HepG2 (cell line): ENCODE results near the gene PAQR7. TPM values are rescaled to one million over a fixed set of nuclear protein-coding genes. Genes with fewer than 3 reads are reported as not detected.

Experiments
- ARNT ChIP-seq: fragments of 450-650 bp; IDR thresholded peaks from 2 replicates; pipeline ENCODE4 v1.6.1; 2017
- DMAP1 ChIP-seq: IDR thresholded peaks from 2 replicates; pipeline ENCODE4 v1.6.1; 2016
- FOXP1 ChIP-seq, 2 experiments: fragments of 450-650 bp in 1 of 2; IDR thresholded peaks; 2 replicates each; pipeline ENCODE4 v1.6.1; 2017 to 2018; ENCODE audit warnings: antibody characterized with exemption in 1 of 2
- HNRNPK ChIP-seq: fragments of 200-400 bp; formaldehyde crosslinking; IDR thresholded peaks from 2 replicates; pipeline ENCODE4 v1.6.1; 2018; ENCODE audit warnings: low read length, low read depth, moderate library complexity, mild to moderate bottlenecking; ENCODE audit not compliant: poor library complexity, severe bottlenecking
- NR2C2 ChIP-seq: sonication (generic); formaldehyde crosslinking; IDR thresholded peaks from 2 replicates; pipeline ENCODE4 v1.4.0; 2020; ENCODE audit warnings: missing genetic modification reagents, mild to moderate bottlenecking, moderate library complexity, borderline replicate concordance
- PHF21A ChIP-seq: sonication (generic); formaldehyde crosslinking; IDR thresholded peaks from 2 replicates; pipeline ENCODE4 v1.5.0; 2020; ENCODE audit warnings: mild to moderate bottlenecking, missing genetic modification reagents
- PITX1 ChIP-seq: sonication (generic); formaldehyde crosslinking; IDR thresholded peaks from 2 replicates; pipeline ENCODE4 v1.5.1; 2020; ENCODE audit warnings: mild to moderate bottlenecking, missing genetic modification reagents
- RARA ChIP-seq: IDR thresholded peaks from 2 replicates; pipeline ENCODE4 v1.6.1; 2016; ENCODE audit warnings: missing genetic modification reagents, missing compliant biosample characterization
- RXRB ChIP-seq: IDR thresholded peaks from 2 replicates; pipeline ENCODE4 v1.6.1; 2016; ENCODE audit warnings: borderline replicate concordance, missing genetic modification reagents, missing compliant biosample characterization
- SALL1 ChIP-seq: sonication (generic); formaldehyde crosslinking; IDR thresholded peaks from 2 replicates; pipeline ENCODE4 v1.8.0; 2022; ENCODE audit warnings: mild to moderate bottlenecking, missing genetic modification reagents
- TBX3 ChIP-seq: fragments of 450-650 bp; IDR thresholded peaks from 2 replicates; pipeline ENCODE4 v1.6.1; 2017; ENCODE audit warnings: antibody characterized with exemption, mild to moderate bottlenecking, inconsistent platforms, borderline replicate concordance
- THAP11 ChIP-seq: IDR thresholded peaks from 2 replicates; pipeline ENCODE4 v1.6.1; 2016; ENCODE audit warnings: missing biosample characterization, missing genetic modification reagents
- XRCC5 ChIP-seq: fragments of 200-400 bp; formaldehyde crosslinking; optimal IDR thresholded peaks from 2 replicates; pipeline ENCODE3; 2017; ENCODE audit warnings: mild to moderate bottlenecking, low read length
- ZFYVE20 ChIP-seq: sonication (generic); formaldehyde crosslinking; IDR thresholded peaks from 2 replicates; pipeline ENCODE4 v1.8.0; 2023; ENCODE audit warnings: low read depth, mild to moderate bottlenecking, moderate library complexity, missing genetic modification reagents, borderline replicate concordance
- ZNF207 ChIP-seq: fragments of 450-650 bp; IDR thresholded peaks from 2 replicates; pipeline ENCODE4 v1.6.1; 2016; ENCODE audit warnings: antibody characterized with exemption, borderline replicate concordance
- ZNF431 ChIP-seq: sonication (generic); formaldehyde crosslinking; IDR thresholded peaks from 2 replicates; pipeline ENCODE4 v1.9.0; 2022; ENCODE audit warnings: missing genetic modification reagents, low read depth, mild to moderate bottlenecking, borderline replicate concordance
- ZNF543 ChIP-seq: sonication (generic); formaldehyde crosslinking; IDR thresholded peaks from 2 replicates; pipeline ENCODE4 v1.4.0; 2020; ENCODE audit warnings: mild to moderate bottlenecking, missing genetic modification reagents
- ZNF720 ChIP-seq: sonication (generic); formaldehyde crosslinking; IDR thresholded peaks from 2 replicates; pipeline ENCODE4 v1.4.0; 2020; ENCODE audit warnings: missing genetic modification reagents
- ZNF747 ChIP-seq: sonication (generic); formaldehyde crosslinking; IDR thresholded peaks from 2 replicates; pipeline ENCODE4 v1.8.1; 2023; ENCODE audit warnings: missing genetic modification reagents, mild to moderate bottlenecking, borderline replicate concordance
- polyA plus RNA-seq, 8 experiments: library from polyadenylated mRNA; depleted of rRNA in 3 of 8; stranded (reverse) in 7 of 8; unstranded in 1 of 8; fragments of >200 nt; fragmentation: Illumina TruSeq in 4 of 8; extraction: Trizol in 4 of 8; gene quantifications; 2 replicates each; pipeline versions ENCODE4 v1.2.1 to v1.2.3, GENCODE V29; 2011 to 2016; ENCODE audit warnings: low read depth in 4 of 8, missing spikeins in 1 of 8, mixed read lengths in 1 of 8; ENCODE audit not compliant: insufficient read depth in 1 of 8
- total RNA-seq, 5 experiments: library from RNA; depleted of rRNA; stranded (reverse); fragments of >200 nt; fragmentation: Illumina TruSeq; extraction: Trizol; gene quantifications; 2 replicates each; pipeline ENCODE4 v1.2.3, GENCODE V29; 2016; ENCODE audit warnings: low read depth in 1 of 5
- TF ChIP-seq, protein P1 (sequence below): sonication (generic); formaldehyde crosslinking; IDR thresholded peaks from 2 replicates; pipeline ENCODE4 v1.8.0; 2022; ENCODE audit warnings: missing genetic modification reagents, mild to moderate bottlenecking, inconsistent platforms, borderline replicate concordance
- TF ChIP-seq, protein P2 (sequence below): IDR thresholded peaks from 2 replicates; pipeline ENCODE4 v1.6.1; 2016; ENCODE audit warnings: mild to moderate bottlenecking
- TF ChIP-seq, protein P3 (sequence below): sonication (generic); formaldehyde crosslinking; IDR thresholded peaks from 2 replicates; pipeline ENCODE4 v1.5.0; 2020; ENCODE audit warnings: missing genetic modification reagents, mild to moderate bottlenecking, borderline replicate concordance
- TF ChIP-seq, protein P4 (sequence below): sonication (generic); formaldehyde crosslinking; IDR thresholded peaks from 2 replicates; pipeline ENCODE4 v1.5.1; 2020; ENCODE audit warnings: mild to moderate bottlenecking, missing genetic modification reagents, borderline replicate concordance
- TF ChIP-seq, protein P5 (sequence below): sonication (generic); formaldehyde crosslinking; IDR thresholded peaks from 2 replicates; pipeline ENCODE4 v1.4.0; 2020; ENCODE audit warnings: missing genetic modification reagents, borderline replicate concordance

Gene PAQR7
- total and polyA plus RNA-seq, 2 of the 13 experiments (the other 11 are each of a cell fraction or from before 2014, with no cell fraction given): 13.2 to 16.6 TPM

DNA sequence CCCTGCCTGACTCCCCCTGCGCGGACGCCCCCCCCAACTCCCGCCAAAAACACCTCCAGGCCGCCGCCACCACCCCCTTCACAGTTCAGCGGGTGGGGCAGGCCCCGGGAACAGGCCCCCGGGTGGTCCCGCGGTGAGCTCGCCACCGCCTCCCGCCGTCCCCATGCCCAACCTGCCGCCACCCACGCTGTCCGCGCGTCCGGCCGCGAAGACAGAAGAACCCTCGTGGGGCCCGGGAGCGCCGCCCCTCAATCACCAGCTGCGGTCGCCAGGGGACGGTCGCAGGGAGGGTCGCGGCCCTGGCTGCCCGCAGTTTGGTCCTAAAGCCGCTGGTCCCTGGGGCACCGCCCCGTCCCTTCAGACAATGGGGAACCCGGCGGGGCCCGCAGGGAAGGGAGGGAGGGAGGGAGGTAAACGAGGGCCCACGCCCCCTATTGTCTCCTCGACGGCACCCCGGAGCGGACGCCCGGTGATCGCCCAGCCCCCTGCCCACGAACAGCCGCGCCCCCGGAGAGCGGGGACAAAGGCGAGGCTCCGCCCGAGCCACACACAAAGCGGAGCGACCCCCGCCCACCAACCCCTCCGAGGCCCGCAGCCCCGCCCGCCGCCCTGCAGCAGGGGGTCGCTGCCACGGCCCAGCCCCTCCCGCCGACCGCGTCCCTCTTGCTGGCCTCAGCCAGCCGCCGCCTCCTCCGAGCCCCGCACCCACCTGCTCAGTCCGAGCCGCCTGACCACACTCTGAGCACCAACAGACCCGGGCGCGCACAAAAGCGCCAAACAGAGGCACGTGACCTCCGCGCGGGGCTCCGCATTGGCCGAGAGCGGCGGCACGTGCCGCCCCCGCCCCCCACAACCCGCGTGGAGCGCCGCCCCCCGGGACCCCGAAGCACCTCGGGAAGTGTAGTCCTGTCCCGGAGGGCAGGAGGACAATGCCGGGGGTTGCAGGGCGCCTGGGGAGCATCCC, 30.5 kb upstream of the PAQR7 start, which contains the start of gene STMN1 (continued):
- TF ChIP-seq, protein P1, sequence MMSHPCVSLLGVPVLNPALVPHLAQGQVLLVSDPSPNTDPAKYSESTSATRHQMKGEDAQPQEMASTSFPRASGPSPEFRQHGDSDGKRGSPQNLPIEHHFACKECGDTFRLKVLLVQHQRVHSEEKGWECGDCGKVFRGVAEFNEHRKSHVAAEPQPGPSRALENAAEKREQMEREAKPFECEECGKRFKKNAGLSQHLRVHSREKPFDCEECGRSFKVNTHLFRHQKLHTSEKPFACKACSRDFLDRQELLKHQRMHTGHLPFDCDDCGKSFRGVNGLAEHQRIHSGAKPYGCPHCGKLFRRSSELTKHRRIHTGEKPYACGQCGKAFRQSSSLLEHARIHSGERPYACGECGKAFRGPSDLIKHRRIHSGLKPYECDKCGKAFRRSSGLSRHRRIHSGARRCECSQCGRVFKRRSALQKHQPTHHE (CRISPR knock-in tag): no peak
- TF ChIP-seq THAP11 (CRISPR knock-in tag): peak; percentile 97
- TF ChIP-seq ZNF431 (CRISPR knock-in tag): no peak
- TF ChIP-seq RXRB (CRISPR knock-in tag): no peak
- no peak for TF ChIP-seq ARNT
- no peak for TF ChIP-seq XRCC5
- no peak for TF ChIP-seq ZNF720 (CRISPR knock-in tag)
- TF ChIP-seq, protein P2, sequence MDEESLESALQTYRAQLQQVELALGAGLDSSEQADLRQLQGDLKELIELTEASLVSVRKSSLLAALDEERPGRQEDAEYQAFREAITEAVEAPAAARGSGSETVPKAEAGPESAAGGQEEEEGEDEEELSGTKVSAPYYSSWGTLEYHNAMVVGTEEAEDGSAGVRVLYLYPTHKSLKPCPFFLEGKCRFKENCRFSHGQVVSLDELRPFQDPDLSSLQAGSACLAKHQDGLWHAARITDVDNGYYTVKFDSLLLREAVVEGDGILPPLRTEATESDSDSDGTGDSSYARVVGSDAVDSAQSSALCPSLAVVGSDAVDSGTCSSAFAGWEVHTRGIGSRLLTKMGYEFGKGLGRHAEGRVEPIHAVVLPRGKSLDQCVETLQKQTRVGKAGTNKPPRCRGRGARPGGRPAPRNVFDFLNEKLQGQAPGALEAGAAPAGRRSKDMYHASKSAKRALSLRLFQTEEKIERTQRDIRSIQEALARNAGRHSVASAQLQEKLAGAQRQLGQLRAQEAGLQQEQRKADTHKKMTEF: no peak
- no peak for TF ChIP-seq FOXP1 (IDR thresholded peaks at IDR 0.05)
- no peak for TF ChIP-seq FOXP1 (CRISPR knock-in tag; IDR thresholded peaks at IDR 0.05)
- TF ChIP-seq, protein P3, sequence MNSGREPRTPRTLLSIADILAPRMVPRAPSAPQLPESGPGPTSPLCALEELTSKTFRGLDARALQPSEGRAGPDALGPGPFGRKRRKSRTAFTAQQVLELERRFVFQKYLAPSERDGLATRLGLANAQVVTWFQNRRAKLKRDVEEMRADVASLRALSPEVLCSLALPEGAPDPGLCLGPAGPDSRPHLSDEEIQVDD (CRISPR knock-in tag): no peak
- TF ChIP-seq HNRNPK: peak; percentile 69
- TF ChIP-seq RARA (CRISPR knock-in tag): no peak
- no peak; the same call in 1 of the 2 replicates for TF ChIP-seq PITX1
- TF ChIP-seq ZNF207: no peak
- TF ChIP-seq SALL1 (CRISPR knock-in tag): peak; percentile 43; the same call in 1 of the 2 replicates
- no peak for TF ChIP-seq ZNF747 (CRISPR knock-in tag)
- TF ChIP-seq NR2C2: peak; percentile 73
- peak; percentile 73; the same call in 1 of the 2 replicates for TF ChIP-seq ZNF543 (CRISPR knock-in tag)
- TF ChIP-seq, protein P4, sequence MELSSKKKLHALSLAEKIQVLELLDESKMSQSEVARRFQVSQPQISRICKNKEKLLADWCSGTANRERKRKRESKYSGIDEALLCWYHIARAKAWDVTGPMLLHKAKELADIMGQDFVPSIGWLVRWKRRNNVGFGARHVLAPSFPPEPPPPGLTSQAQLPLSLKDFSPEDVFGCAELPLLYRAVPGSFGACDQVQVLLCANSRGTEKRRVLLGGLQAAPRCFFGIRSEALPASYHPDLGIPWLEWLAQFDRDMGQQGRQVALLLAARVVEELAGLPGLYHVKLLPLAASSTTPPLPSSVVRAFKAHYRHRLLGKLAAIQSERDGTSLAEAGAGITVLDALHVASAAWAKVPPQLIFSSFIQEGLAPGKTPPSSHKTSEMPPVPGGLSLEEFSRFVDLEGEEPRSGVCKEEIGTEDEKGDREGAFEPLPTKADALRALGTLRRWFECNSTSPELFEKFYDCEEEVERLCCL (CRISPR knock-in tag): no peak
- TF ChIP-seq DMAP1 (CRISPR knock-in tag): no peak; the same call in none of the 2 replicates
- TF ChIP-seq PHF21A (CRISPR knock-in tag): no peak
- no peak for TF ChIP-seq TBX3
- TF ChIP-seq ZFYVE20: no peak
- TF ChIP-seq, protein P5, sequence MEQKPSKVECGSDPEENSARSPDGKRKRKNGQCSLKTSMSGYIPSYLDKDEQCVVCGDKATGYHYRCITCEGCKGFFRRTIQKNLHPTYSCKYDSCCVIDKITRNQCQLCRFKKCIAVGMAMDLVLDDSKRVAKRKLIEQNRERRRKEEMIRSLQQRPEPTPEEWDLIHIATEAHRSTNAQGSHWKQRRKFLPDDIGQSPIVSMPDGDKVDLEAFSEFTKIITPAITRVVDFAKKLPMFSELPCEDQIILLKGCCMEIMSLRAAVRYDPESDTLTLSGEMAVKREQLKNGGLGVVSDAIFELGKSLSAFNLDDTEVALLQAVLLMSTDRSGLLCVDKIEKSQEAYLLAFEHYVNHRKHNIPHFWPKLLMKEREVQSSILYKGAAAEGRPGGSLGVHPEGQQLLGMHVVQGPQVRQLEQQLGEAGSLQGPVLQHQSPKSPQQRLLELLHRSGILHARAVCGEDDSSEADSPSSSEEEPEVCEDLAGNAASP (CRISPR knock-in tag): no peak; the same call in 1 of the 2 replicates
